ENCODE results near the gene HYKK.

GRCh38 chr15:78536134-78536533, 28.8 kb downstream of the HYKK start:
- TF ChIP-seq POLR2A (IDR thresholded peaks at IDR 0.05; ENCODE audit: low read depth) (no peak), CTCF (IDR thresholded peaks at IDR 0.05) (no peak), EP300 (IDR thresholded peaks at IDR 0.05) (no peak), POLR2AphosphoS5 (IDR thresholded peaks at IDR 0.05) (no peak)
